PFSK-1 (cell line): Measurements from ENCODE around the gene TPST1.

Experiments used
- POLR2AphosphoS5 ChIP-seq: IDR thresholded peaks from 2 replicates; pipeline ENCODE4 v1.6.1; 2012; ENCODE audit warnings: low read depth, mild to moderate bottlenecking, control low read depth, low read length, moderate library complexity
- SIN3A ChIP-seq: IDR thresholded peaks from 2 replicates; pipeline ENCODE4 v1.6.1; 2012; ENCODE audit warnings: mild to moderate bottlenecking, low read length, moderate library complexity, borderline replicate concordance; ENCODE audit not compliant: insufficient read depth
- TAF1 ChIP-seq: IDR thresholded peaks from 2 replicates; pipeline ENCODE4 v1.6.1; 2012; ENCODE audit warnings: low read length, control low read depth, borderline replicate concordance; ENCODE audit not compliant: insufficient read depth

DNA sequence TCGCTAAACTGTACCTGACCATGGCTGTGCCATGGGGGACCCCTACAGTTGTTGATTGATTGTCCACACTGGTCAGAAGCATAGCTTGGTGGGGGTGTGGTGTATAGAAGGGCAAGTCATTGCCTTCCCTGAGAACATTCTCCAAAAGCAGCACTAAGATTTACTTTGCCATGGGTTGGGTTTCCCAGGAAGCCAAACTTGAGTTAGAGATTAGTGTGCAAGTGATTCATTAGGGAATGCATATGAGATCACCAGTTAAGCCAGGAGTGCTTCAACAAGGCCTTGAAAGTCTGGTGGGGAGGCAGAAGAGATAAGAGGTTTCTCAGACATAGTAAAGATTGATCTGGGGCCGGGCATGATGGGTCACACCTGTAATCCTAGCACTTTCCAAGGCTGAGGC, 21.4 kb upstream of the TPST1 start:
- TF ChIP-seq POLR2AphosphoS5 (no peak), TAF1 (no peak), SIN3A (no peak)
